Heart left ventricle (tissue), 16 donors: Measurements from ENCODE around the gene FAN1. TPM values are rescaled to one million over a fixed set of nuclear protein-coding genes. Genes with fewer than 3 reads are reported as not detected.
A peak's percentile ranks its signal among the peaks of the same experiment; 100 is the strongest.

Experiments used
- ATAC-seq, 4 donors: fragments of 200-7000 bp; cut with Tn5 transposase; one replicate each; pipeline ENCODE4 v1.9.1; 2020 to 2022; ENCODE audit warnings: moderate library complexity in 4 of 4, mild to moderate bottlenecking in 3 of 4, moderate number of reproducible peaks in 1 of 4
- DNase-seq, 5 donors: peaks; one replicate each; pipeline ENCODE4 v3.0.0-alpha.2; 2020
- H3K27ac ChIP-seq, 12 donors: fragments of 200-600 bp; sonication (generic) in 4 of 12; one replicate each; pipeline versions ENCODE4 v1.5.0 to v1.8.0; 2016 to 2022; ENCODE audit warnings: mild to moderate bottlenecking in 2 of 12
- H3K27me3 ChIP-seq, 9 donors: fragments of 200-600 bp; sonication (generic) in 2 of 9; one replicate each; pipeline versions ENCODE4 v1.5.1 to v1.8.0; 2016 to 2022; ENCODE audit warnings: mild to moderate bottlenecking in 3 of 9
- H3K36me3 ChIP-seq, 9 donors: fragments of 200-600 bp; sonication (generic) in 2 of 9; one replicate each; pipeline versions ENCODE4 v1.5.0 to v1.8.0; 2018 to 2022; ENCODE audit warnings: mild to moderate bottlenecking in 2 of 9
- H3K4me1 ChIP-seq, 12 donors: fragments of 200-600 bp; sonication (generic) in 4 of 12; one replicate each; pipeline versions ENCODE4 v1.5.0 to v1.8.0; 2016 to 2022; ENCODE audit warnings: mild to moderate bottlenecking in 3 of 12
- H3K4me3 ChIP-seq, 12 donors: fragments of 200-600 bp; sonication (generic) in 4 of 12; one replicate each; pipeline versions ENCODE4 v1.5.0 to v1.8.0; 2017 to 2022; ENCODE audit warnings: mild to moderate bottlenecking in 9 of 12, moderate library complexity in 4 of 12
- H3K9me3 ChIP-seq, 12 donors: fragments of 200-600 bp; sonication (generic) in 4 of 12; one replicate each; pipeline versions ENCODE4 v1.5.0 to v1.8.0; 2016 to 2022; ENCODE audit warnings: mild to moderate bottlenecking in 1 of 12
- POLR2A ChIP-seq, 2 donors: fragments of 450-650 bp; IDR thresholded peaks; one replicate each; pipeline ENCODE4 v1.6.1; 2017; ENCODE audit warnings: antibody characterized with exemption in 2 of 2, mild to moderate bottlenecking in 2 of 2, moderate library complexity in 2 of 2
- WGBS, 4 donors: extraction: QIAGEN DNeasy Blood & Tissue Kit in 2 of 4; methylation state at CpG; one replicate each; pipeline versions ENCODE4 v1.1.5 to v1.1.7; 2013 to 2018; 5-methylcytosine and 5-hydroxymethylcytosine counted together
- intact Hi-C, 10 donors: fragments of 100-400 bp; cut with DNase I; formaldehyde crosslinking; loops; one replicate each; pipeline versions ENCODE4 v1.11.1 to v1.14.2; 2022
- polyA plus RNA-seq, 2 donors: library from polyadenylated mRNA; stranded (reverse); fragments of 200-250 nt; gene quantifications; one replicate each; pipeline ENCODE4 v1.2.3, GENCODE V29; 2013
- total RNA-seq, 9 donors: library from RNA; depleted of rRNA in 2 of 9; stranded (reverse); fragments of >200 nt in 2 of 9; fragmentation: NEBNext Ultra II Directional in 3 of 9; extraction: Animal tissue kit (Norgen Biotek cat#: 25700) in 3 of 9; gene quantifications; one replicate each; pipeline versions ENCODE4 v1.1.0 to v1.2.4, GENCODE V29; 2016 to 2023
- TF ChIP-seq, protein P1 (sequence below), 12 donors: fragments of 200-600 bp; sonication (generic) in 4 of 12; IDR thresholded peaks; one replicate each; pipeline versions ENCODE4 v1.5.0 to v1.8.0; 2018 to 2022; ENCODE audit warnings: antibody characterized with exemption in 12 of 12, mild to moderate bottlenecking in 5 of 12
- donor health status: ischemic (EF 13 %, LVEDD 7.1; RV severe dilation, severe dysfunction).
- donor health status: healthy with polysubstance abuse.
- donor health status: DM: no; HTN: yes; CAD: no.
- donor health status: DM: no; HTN: no; CAD: no.
- donor health status: ischemic (EF 25% LVEDD 6.9; RV normal size, moderate dysfunction).
- donor health status: ischemic (EF 25% LVEDD 5.7; RV mildly dilated, moderate dysfunction).
- donor health status: healthy.
- donor health status: DM: yes; HTN: yes; CAD: no.
- donor health status: ischemic (EF 35%, LVEDD 5.7; RV mildly dilated, moderate dysfunction).
- donor health status: nonischemic (EF 11% LVEDD 7.7; RV severe dilation, severe dysfunction).
- donor health status: DM: yes; HTN: yes; CAD: no.
- donor health status: PGD.
- donor health status: ischemic (EF 29% LVEDD 5.4; RV normal size, mild dysfunction).
- donor health status: nonischemic (EF 23%, LVEDD 6.1; RV moderate dilation, normal function).

FAN1 gene
- total and polyA plus RNA-seq, 11 donors, result 7.3 to 21.4 (median 17.5) TPM

GRCh38 chr15:30956216-30957124 is 52.8 kb downstream of the FAN1 start:
- Histone ChIP-seq H3K36me3 (peaks cover 0 to 100% (median 92%) of the 10 kb centered on the region in 9 donors), H3K27ac (no peak overlapping the region), H3K4me1 (peaks cover 0 to 20% (median 12%) of the 10 kb centered on the region in 12 donors), H3K9me3 (no peaks in the 10 kb centered on the region), H3K4me3 (no peak overlapping the region), H3K27me3 (no peaks in the 10 kb centered on the region)
- DNase-seq (no peak), ATAC-seq (no peak)
- intact Hi-C loops, result loop anchor here in 1 of 10 donors (5.0 kb wide), 1 partner anchor 49 kb away; no protein-coding TSS in a partner anchor
- 78 to 80% (median 79%) methylated on average over 6 of the region's 6 CpGs for WGBS, 4 donors
- TF ChIP-seq, protein P1, sequence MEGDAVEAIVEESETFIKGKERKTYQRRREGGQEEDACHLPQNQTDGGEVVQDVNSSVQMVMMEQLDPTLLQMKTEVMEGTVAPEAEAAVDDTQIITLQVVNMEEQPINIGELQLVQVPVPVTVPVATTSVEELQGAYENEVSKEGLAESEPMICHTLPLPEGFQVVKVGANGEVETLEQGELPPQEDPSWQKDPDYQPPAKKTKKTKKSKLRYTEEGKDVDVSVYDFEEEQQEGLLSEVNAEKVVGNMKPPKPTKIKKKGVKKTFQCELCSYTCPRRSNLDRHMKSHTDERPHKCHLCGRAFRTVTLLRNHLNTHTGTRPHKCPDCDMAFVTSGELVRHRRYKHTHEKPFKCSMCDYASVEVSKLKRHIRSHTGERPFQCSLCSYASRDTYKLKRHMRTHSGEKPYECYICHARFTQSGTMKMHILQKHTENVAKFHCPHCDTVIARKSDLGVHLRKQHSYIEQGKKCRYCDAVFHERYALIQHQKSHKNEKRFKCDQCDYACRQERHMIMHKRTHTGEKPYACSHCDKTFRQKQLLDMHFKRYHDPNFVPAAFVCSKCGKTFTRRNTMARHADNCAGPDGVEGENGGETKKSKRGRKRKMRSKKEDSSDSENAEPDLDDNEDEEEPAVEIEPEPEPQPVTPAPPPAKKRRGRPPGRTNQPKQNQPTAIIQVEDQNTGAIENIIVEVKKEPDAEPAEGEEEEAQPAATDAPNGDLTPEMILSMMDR (IDR thresholded peaks at IDR 0.05), result no peak
- no peak for TF ChIP-seq POLR2A (IDR thresholded peaks at IDR 0.05)

DNA sequence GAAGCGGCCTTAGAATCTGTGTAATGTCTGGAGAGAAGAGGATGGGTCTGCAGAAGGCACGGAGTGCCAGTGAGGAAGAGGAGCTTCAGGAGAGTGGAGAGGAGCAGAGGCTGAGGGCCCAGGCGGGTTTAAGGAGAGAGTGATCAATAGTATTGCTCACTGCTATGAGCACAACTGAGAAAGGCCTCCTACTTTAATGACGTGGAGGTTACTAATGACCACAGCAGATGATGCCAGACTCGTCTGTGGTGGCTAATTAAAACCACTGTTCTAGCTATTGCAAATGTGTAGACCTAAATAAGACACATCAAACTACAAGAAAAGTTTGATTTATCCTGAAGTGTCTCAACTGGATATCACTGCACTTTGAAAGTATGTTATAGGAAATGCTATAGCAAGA is 54.5 kb downstream of the FAN1 start:
- Histone ChIP-seq H3K27ac (no peak overlapping the region), H3K4me1 (peaks cover 3 to 31% (median 13%) of the 10 kb centered on the region in 12 donors), H3K9me3 (no peaks in the 10 kb centered on the region), H3K36me3 (peaks cover 0 to 100% (median 76%) of the 10 kb centered on the region in 9 donors), H3K4me3 (no peak overlapping the region), H3K27me3 (no peaks in the 10 kb centered on the region)
- intact Hi-C loops, result loop anchor here in 1 of 10 donors (5.0 kb wide), 1 partner anchor 51 kb away; no protein-coding TSS in a partner anchor
- TF ChIP-seq POLR2A (IDR thresholded peaks at IDR 0.05), result no peak
- TF ChIP-seq, protein P1 (IDR thresholded peaks at IDR 0.05), result no peak
- WGBS, 4 donors, result 89 to 92% (median 90%) methylated on average over 5 of the region's 5 CpGs
- DNase-seq (no peak), ATAC-seq (no peak)

DNA sequence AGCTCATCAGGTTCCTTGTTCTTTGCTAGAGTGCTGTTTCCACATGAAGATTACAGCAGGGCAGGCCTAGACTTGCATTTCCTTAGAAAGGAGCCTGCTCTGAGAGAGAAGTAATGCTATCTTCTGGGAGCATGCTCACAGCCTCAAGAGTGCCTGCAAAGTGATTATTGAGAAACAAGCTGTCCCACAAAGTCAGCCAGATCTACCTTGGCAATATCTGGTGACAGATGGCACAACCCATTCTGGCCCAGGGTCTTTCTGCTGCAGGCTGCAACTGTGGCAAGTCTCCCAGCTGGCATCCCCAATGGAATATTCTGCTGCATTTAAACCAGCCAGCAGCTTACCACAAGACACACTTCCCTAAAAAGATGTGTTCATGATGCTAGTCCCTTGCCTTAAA is 58.4 kb downstream of the FAN1 start:
- intact Hi-C loops, result loop anchor here in 1 of 10 donors (10.0 kb wide), 1 partner anchor 153 kb away; no protein-coding TSS in a partner anchor
- TF ChIP-seq POLR2A (IDR thresholded peaks at IDR 0.05), result no peak
- TF ChIP-seq, protein P1 (IDR thresholded peaks at IDR 0.05), result no peak
- Histone ChIP-seq H3K9me3 (no peaks in the 10 kb centered on the region), H3K36me3 (peaks cover 0 to 100% (median 76%) of the 10 kb centered on the region in 9 donors), H3K27ac (no peak overlapping the region), H3K4me1 (peaks cover 0 to 21% (median 5%) of the 10 kb centered on the region in 12 donors), H3K27me3 (no peaks in the 10 kb centered on the region), H3K4me3 (no peak overlapping the region)
- DNase-seq, result peak in 1 of 5 donors; percentile 27
- peak in 3 of 4 donors; percentile 35 to 73 (median 42) for ATAC-seq

DNA sequence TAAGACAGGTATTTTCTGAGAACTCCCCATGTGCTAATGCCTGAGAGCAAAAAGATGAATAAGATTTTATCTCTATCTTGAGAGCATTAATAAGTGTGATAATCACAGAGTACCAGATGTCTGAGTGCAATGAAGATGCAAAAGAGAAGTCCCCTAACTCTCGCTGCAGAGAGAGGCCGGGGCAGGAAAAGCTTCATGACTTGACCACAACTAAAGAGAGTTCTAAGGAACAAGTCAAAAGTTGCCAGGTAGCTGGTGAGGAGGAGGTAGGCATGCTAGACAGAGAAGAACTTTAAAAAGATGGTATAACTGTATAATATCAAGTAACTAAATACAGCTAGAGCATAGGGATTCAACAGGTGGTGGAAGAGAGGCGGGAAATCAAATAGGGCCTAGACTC is 58.9 kb downstream of the FAN1 start:
- no peak for DNase-seq
- Histone ChIP-seq H3K36me3 (peaks cover 0 to 100% (median 76%) of the 10 kb centered on the region in 9 donors), H3K27me3 (no peaks in the 10 kb centered on the region), H3K9me3 (no peaks in the 10 kb centered on the region), H3K4me1 (peaks cover 0 to 21% (median 5%) of the 10 kb centered on the region in 12 donors), H3K27ac (no peak overlapping the region), H3K4me3 (no peak overlapping the region)
- TF ChIP-seq POLR2A (IDR thresholded peaks at IDR 0.05), result no peak
- TF ChIP-seq, protein P1 (IDR thresholded peaks at IDR 0.05), result no peak
- 93 to 98% (median 98%) methylated on average over 3 of the region's 3 CpGs for WGBS, 4 donors
- intact Hi-C loops, result loop anchor here in 1 of 10 donors (10.0 kb wide), 1 partner anchor 152 kb away; no protein-coding TSS in a partner anchor
- ATAC-seq, result no peak
